ENCODE measurements around the gene ETDC.
"Not testable (repeated sequence)": the region's sequence is repeated elsewhere in the genome, so short reads cannot be mapped to it uniquely, and the experiment has no call there.

ETDC gene

GRCh38 chrX:135309430-135309923 lies at the start of gene ETDC:
TSS of gene ETDC (plus strand) at chrX:135309480. CDS start at chrX:135309480, 0 bp downstream.
- Histone ChIP-seq H2AFZ (ENCODE audit: low read length) (no peak within 1 kb of the TSS), H3K9ac (ENCODE audit: low read length) (no peak within 1 kb of the TSS), H3K79me2 (ENCODE audit: low read length) (no peaks in the 10 kb centered on the region), H3K27me3 (replicated peaks; ENCODE audit: insufficient read depth, low read length) (no peaks in the 10 kb centered on the region), H3K4me2 (ENCODE audit: low read depth, low read length) (peak within 1 kb of the TSS; percentile 12; the same call in 1 of the 2 replicates), H3K9me3 (replicated peaks; ENCODE audit: insufficient read depth, low read length) (no peaks in the 10 kb centered on the region), H3K9me2 (replicated peaks; ENCODE audit: insufficient read depth, low read length) (no peaks in the 10 kb centered on the region), H4K20me1 (ENCODE audit: insufficient read depth, low read length) (no peaks in the 10 kb centered on the region), H3K36me3 (replicated peaks; ENCODE audit: insufficient read depth, low read length) (no peaks in the 10 kb centered on the region), H3F3A (ENCODE audit: insufficient read depth, low read length) (peaks cover 4% of the 10 kb centered on the region; the same call in 1 of the 2 replicates), H3K4me3 (ENCODE audit: low read length) (no peak within 1 kb of the TSS), H3K4me1 (ENCODE audit: low read length) (peaks cover 17% of the 10 kb centered on the region), H3K27ac (ENCODE audit: low read length) (no peak within 1 kb of the TSS; the same call in 1 of the 2 replicates)
- no peak for TF ChIP-seq CTCF (IDR thresholded peaks at IDR 0.05; ENCODE audit: low read length)
- no peak for TF ChIP-seq EZH2 (optimal IDR thresholded peaks at IDR 0.05; ENCODE audit: low read depth, low read length)
- TF ChIP-seq EZH2phosphoT487 (IDR thresholded peaks at IDR 0.05; ENCODE audit: low read length): no peak
- DNase-seq: no peak

- not testable (repeated sequence) for H3K4me3 ChIP-seq (ENCODE audit: low read length); H3F3A ChIP-seq (ENCODE audit: insufficient read depth, low read length); H3K4me2 ChIP-seq (ENCODE audit: low read depth, low read length); H3K4me1 ChIP-seq (ENCODE audit: low read length); H3K27me3 ChIP-seq (replicated peaks; ENCODE audit: insufficient read depth, low read length); DNase-seq; H3K27ac ChIP-seq (ENCODE audit: low read length); H2AFZ ChIP-seq (ENCODE audit: low read length); H3K9me2 ChIP-seq (replicated peaks; ENCODE audit: insufficient read depth, low read length); H3K79me2 ChIP-seq (ENCODE audit: low read length); H4K20me1 ChIP-seq (ENCODE audit: insufficient read depth, low read length); H3K9me3 ChIP-seq (replicated peaks; ENCODE audit: insufficient read depth, low read length); H3K9ac ChIP-seq (ENCODE audit: low read length); H3K36me3 ChIP-seq (replicated peaks; ENCODE audit: insufficient read depth, low read length)
These were observed 48.3 kb upstream of the ETDC start for GRCh38 chrX:135260976-135261375.

GRCh38 chrX:135263376-135263775 lies 45.9 kb upstream of the ETDC start:
- H3K9ac ChIP-seq (ENCODE audit: low read length); H3F3A ChIP-seq (ENCODE audit: insufficient read depth, low read length); H3K4me3 ChIP-seq (ENCODE audit: low read length); H3K9me3 ChIP-seq (replicated peaks; ENCODE audit: insufficient read depth, low read length); H3K4me1 ChIP-seq (ENCODE audit: low read length); H3K79me2 ChIP-seq (ENCODE audit: low read length); H4K20me1 ChIP-seq (ENCODE audit: insufficient read depth, low read length); DNase-seq; H3K27ac ChIP-seq (ENCODE audit: low read length); H3K9me2 ChIP-seq (replicated peaks; ENCODE audit: insufficient read depth, low read length); H2AFZ ChIP-seq (ENCODE audit: low read length); H3K4me2 ChIP-seq (ENCODE audit: low read depth, low read length); H3K27me3 ChIP-seq (replicated peaks; ENCODE audit: insufficient read depth, low read length); H3K36me3 ChIP-seq (replicated peaks; ENCODE audit: insufficient read depth, low read length): not testable (repeated sequence)

- Histone ChIP-seq H2AFZ (ENCODE audit: low read length) (no peak overlapping the region), H3K9me3 (replicated peaks; ENCODE audit: insufficient read depth, low read length) (no peaks in the 10 kb centered on the region), H3K4me2 (ENCODE audit: low read depth, low read length) (no peak overlapping the region), H3K27ac (ENCODE audit: low read length) (no peak overlapping the region), H3K36me3 (replicated peaks; ENCODE audit: insufficient read depth, low read length) (no peaks in the 10 kb centered on the region), H4K20me1 (ENCODE audit: insufficient read depth, low read length) (no peaks in the 10 kb centered on the region), H3K4me1 (ENCODE audit: low read length) (no peaks in the 10 kb centered on the region), H3K4me3 (ENCODE audit: low read length) (no peak overlapping the region), H3K9me2 (replicated peaks; ENCODE audit: insufficient read depth, low read length) (no peaks in the 10 kb centered on the region), H3K27me3 (replicated peaks; ENCODE audit: insufficient read depth, low read length) (no peaks in the 10 kb centered on the region), H3F3A (ENCODE audit: insufficient read depth, low read length) (no peaks in the 10 kb centered on the region), H3K79me2 (ENCODE audit: low read length) (no peaks in the 10 kb centered on the region), H3K9ac (ENCODE audit: low read length) (no peak overlapping the region)
- DNase-seq: no peak
- TF ChIP-seq CTCF (IDR thresholded peaks at IDR 0.05; ENCODE audit: low read length) (no peak), EZH2phosphoT487 (IDR thresholded peaks at IDR 0.05; ENCODE audit: low read length) (no peak), EZH2 (optimal IDR thresholded peaks at IDR 0.05; ENCODE audit: low read depth, low read length) (no peak)
These were observed 45.1 kb upstream of the ETDC start for GRCh38 chrX:135264206-135264605.
